Measurements from ENCODE around the gene HMOX1. TPM values are rescaled to one million over a fixed set of nuclear protein-coding genes. Genes with fewer than 3 reads are reported as not detected.
A peak's percentile ranks its signal among the peaks of the same experiment; 100 is the strongest.

Gene HMOX1
- total and polyA plus RNA-seq, 2 of the 13 experiments (the other 11 are each of a cell fraction or from before 2014, with no cell fraction given), result 53.6 to 67.4 TPM

- 0 out of 2 replicates have a peak, but pooled peaks have one; percentile 33 for TF ChIP-seq ZNF839 (CRISPR knock-in tag; IDR thresholded peaks at IDR 0.05; ENCODE audit: borderline replicate concordance)
- no peak for TF ChIP-seq ZBTB3 (CRISPR knock-in tag; IDR thresholded peaks at IDR 0.05; ENCODE audit: borderline replicate concordance, low read depth)
- TF ChIP-seq ZBTB46 (CRISPR knock-in tag; IDR thresholded peaks at IDR 0.05; ENCODE audit: borderline replicate concordance), result no peak
- no peak; the same call in 1 of the 2 replicates for TF ChIP-seq ZNF788 (CRISPR knock-in tag; IDR thresholded peaks at IDR 0.05; ENCODE audit: borderline replicate concordance)
- no peak for TF ChIP-seq RFXAP (CRISPR knock-in tag; IDR thresholded peaks at IDR 0.05; ENCODE audit: borderline replicate concordance)
- TF ChIP-seq ZNF460 (CRISPR knock-in tag; IDR thresholded peaks at IDR 0.05; ENCODE audit: borderline replicate concordance), result no peak
- TF ChIP-seq HCFC1 (IDR thresholded peaks at IDR 0.05; ENCODE audit: low read depth, low read length), result no peak
- no peak for TF ChIP-seq ZNF629 (CRISPR knock-in tag; conservative IDR thresholded peaks at IDR 0.05)
- TF ChIP-seq GATAD1 (CRISPR knock-in tag; IDR thresholded peaks at IDR 0.05), result no peak
- no peak for TF ChIP-seq NR2F1 (CRISPR knock-in tag; IDR thresholded peaks at IDR 0.05)
- 0 out of 2 replicates have a peak, but pooled peaks have one; percentile 54 for TF ChIP-seq ZNF713 (CRISPR knock-in tag; IDR thresholded peaks at IDR 0.05)
- TF ChIP-seq RORA (CRISPR knock-in tag; IDR thresholded peaks at IDR 0.05), result no peak
- TF ChIP-seq ATF5 (CRISPR knock-in tag; IDR thresholded peaks at IDR 0.05; ENCODE audit: low read depth), result no peak
- no peak for TF ChIP-seq SMYD3 (CRISPR knock-in tag; IDR thresholded peaks at IDR 0.05)
- no peak for TF ChIP-seq PREB (CRISPR knock-in tag; IDR thresholded peaks at IDR 0.05)
- TF ChIP-seq MEIS1 (CRISPR knock-in tag; IDR thresholded peaks at IDR 0.05; ENCODE audit: borderline replicate concordance), result no peak
- TF ChIP-seq THAP8 (CRISPR knock-in tag; IDR thresholded peaks at IDR 0.05; ENCODE audit: borderline replicate concordance), result no peak
- TF ChIP-seq ZNF205 (CRISPR knock-in tag; IDR thresholded peaks at IDR 0.05), result no peak
- peak; percentile 8 for TF ChIP-seq TEAD3 (CRISPR knock-in tag; optimal IDR thresholded peaks at IDR 0.05; ENCODE audit: borderline replicate concordance)
- no peak for TF ChIP-seq CREM (IDR thresholded peaks at IDR 0.05)
- TF ChIP-seq CREM (CRISPR knock-in tag; IDR thresholded peaks at IDR 0.05), result no peak
These were observed 28.4 kb upstream of the HMOX1 start (continued) for GRCh38 chr22:35352214-35353111.
